SK-N-SH treated with all-trans-retinoic acid at 6 μM for 48 hours (cell line): ENCODE data around the gene OR2F2.

Experiments
- TCF4 ChIP-seq: fragments of 250-450 bp; sonication (Bioruptor Pico); IDR thresholded peaks from 2 replicates; pipeline ENCODE4 v1.8.0; 2021; ENCODE audit warnings: mild to moderate bottlenecking, moderate library complexity, borderline replicate concordance
- ZNF70 ChIP-seq: fragments of 450-650 bp; formaldehyde crosslinking; IDR thresholded peaks from 2 replicates; pipeline ENCODE4 v1.5.0; 2020; ENCODE audit warnings: mild to moderate bottlenecking, moderate library complexity

DNA sequence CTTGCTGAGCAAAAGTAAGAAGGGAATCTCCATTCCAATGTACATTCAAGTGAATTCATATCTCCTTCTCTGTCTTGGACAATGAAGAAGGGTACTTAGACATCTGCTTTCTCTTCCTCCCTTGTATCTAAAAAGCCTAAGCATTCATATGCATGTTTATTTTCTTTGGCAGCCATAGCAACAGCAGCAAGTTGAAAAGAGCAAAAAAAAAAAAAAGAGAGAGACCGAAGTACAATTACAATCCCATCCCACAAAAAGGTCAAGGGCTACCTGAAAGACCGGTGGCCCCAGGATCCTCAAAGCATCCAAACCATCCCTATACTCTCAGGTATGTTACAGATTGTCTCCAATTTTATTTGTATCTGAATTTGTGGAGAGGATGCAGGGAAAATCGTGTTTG, 23.7 kb downstream of the OR2F2 start:
- no peak for TF ChIP-seq TCF4 (CRISPR knock-in tag)
- no peak for TF ChIP-seq ZNF70 (CRISPR knock-in tag)
